Medulla oblongata (tissue), 1 donor: ENCODE data around the gene LAPTM5.

Source experiments
- DNase-seq: peaks from one replicate; pipeline ENCODE4 v3.0.0-alpha.2; 2015; ENCODE audit errors: extremely low spot score

Gene LAPTM5

GRCh38 chr1:30756545-30757351 lies 826 bp downstream of the LAPTM5 start:
- DNase-seq = peak; percentile 84

GRCh38 chr1:30756206-30756544 lies 1.4 kb downstream of the LAPTM5 start:
- DNase-seq = no peak

GRCh38 chr1:30755746-30756145 lies 1.8 kb downstream of the LAPTM5 start:
- no peak for DNase-seq

- DNase-seq = no peak
Observed at GRCh38 chr1:30755334-30755733, 2.2 kb downstream of the LAPTM5 start.

GRCh38 chr1:30754684-30755171 lies 2.8 kb downstream of the LAPTM5 start:
- DNase-seq = no peak

- DNase-seq = no peak
Observed at GRCh38 chr1:30753660-30754123, 3.9 kb downstream of the LAPTM5 start.

GRCh38 chr1:30753118-30753517 lies 4.5 kb downstream of the LAPTM5 start:
- no peak for DNase-seq

- DNase-seq = no peak
Observed at GRCh38 chr1:30752651-30752908, 5.0 kb downstream of the LAPTM5 start.

GRCh38 chr1:30751830-30752650 lies 5.5 kb downstream of the LAPTM5 start:
- DNase-seq = no peak

- no peak for DNase-seq
Observed at GRCh38 chr1:30750731-30751291, 6.8 kb downstream of the LAPTM5 start.

- DNase-seq = no peak
Observed at GRCh38 chr1:30749691-30750583, 7.6 kb downstream of the LAPTM5 start.

- DNase-seq = peak; percentile 85
Observed at GRCh38 chr1:30748699-30749401, 8.7 kb downstream of the LAPTM5 start.

GRCh38 chr1:30748098-30748698 lies 9.4 kb downstream of the LAPTM5 start:
- peak; percentile 80 for DNase-seq

GRCh38 chr1:30747033-30748008 lies 10.3 kb downstream of the LAPTM5 start:
- DNase-seq = peak; percentile 60

- no peak for DNase-seq
Observed at GRCh38 chr1:30746212-30747032, 11.2 kb downstream of the LAPTM5 start.

GRCh38 chr1:30745834-30746208 lies 11.8 kb downstream of the LAPTM5 start:
- DNase-seq = no peak

GRCh38 chr1:30745156-30745833 lies 12.3 kb downstream of the LAPTM5 start:
- DNase-seq = no peak
